ENCODE measurements around the gene VILL. TPM values are rescaled to one million over a fixed set of nuclear protein-coding genes. Genes with fewer than 3 reads are reported as not detected.

The VILL gene
- total and polyA plus RNA-seq, 10 of the 15 experiments (the other 5 are each of a cell fraction or from before 2014, with no cell fraction given), result 0.15 to 5.4 (median 2.1) TPM; not detected in 1

DNA sequence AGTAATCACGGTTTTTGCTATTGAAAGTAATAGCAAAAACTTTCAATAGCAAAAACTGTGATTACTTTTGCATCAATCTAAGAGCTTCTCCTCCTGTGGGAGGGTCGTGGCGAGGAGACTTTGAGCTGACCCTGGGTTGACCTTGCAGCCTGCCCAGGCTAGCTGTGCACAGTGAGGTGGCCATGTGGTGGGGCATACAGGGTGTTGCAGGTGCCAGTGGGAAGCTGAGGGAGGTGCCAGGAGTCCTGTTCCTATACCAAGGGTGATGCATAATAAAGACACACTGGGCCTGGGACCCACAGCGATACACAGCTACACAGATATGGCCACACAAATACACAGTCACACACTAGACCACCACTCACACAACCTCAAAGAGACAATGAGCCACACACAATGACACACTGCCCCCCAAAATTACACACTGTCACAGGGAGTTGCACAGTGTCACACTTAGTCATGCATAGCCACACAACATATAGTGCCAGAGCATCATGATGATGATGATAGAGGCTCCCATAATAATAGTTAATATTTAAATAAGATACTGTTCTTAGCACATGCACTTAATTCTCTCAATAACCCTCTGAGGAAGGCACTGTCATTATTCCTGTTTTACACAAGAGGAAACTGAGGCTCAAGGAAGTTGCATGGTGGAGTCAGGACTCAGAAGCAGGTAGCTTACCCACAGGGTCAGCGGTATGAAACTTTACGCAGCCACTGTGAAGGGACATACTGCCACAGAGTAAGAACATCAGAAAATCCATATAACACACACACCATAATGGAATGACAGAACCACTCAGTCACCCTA is 32.5 kb downstream of the VILL start:
- Histone ChIP-seq H3K9me3 (replicated peaks; ENCODE audit: control insufficient read depth, insufficient read depth, low read length) (no peaks in the 10 kb centered on the region), H3K9ac (ENCODE audit: control insufficient read depth, insufficient read depth, low read length) (no peak overlapping the region), H2AFZ (ENCODE audit: control insufficient read depth, low read depth, low read length) (no peak overlapping the region), H3K79me2 (ENCODE audit: control insufficient read depth, insufficient read depth, low read length) (no peaks in the 10 kb centered on the region), H3K4me2 (ENCODE audit: control insufficient read depth, insufficient read depth) (peak overlapping the region; percentile 90; the same call in 1 of the 2 replicates), H3K36me3 (ENCODE audit: control insufficient read depth in 2 of 2, insufficient read depth in 2 of 2, low read length in 1 of 2) (no peaks in the 10 kb centered on the region), H3K27ac (ENCODE audit: control insufficient read depth, insufficient read depth) (no peak overlapping the region), H3K4me1 (ENCODE audit: control insufficient read depth, insufficient read depth, low read length) (no peaks in the 10 kb centered on the region; the same call in none of the 2 replicates), H3K4me3 (no peak overlapping the region), H4K20me1 (ENCODE audit: control insufficient read depth, insufficient read depth) (no peaks in the 10 kb centered on the region), H3K27me3 (replicated peaks in 1 of 2; ENCODE audit: control insufficient read depth in 2 of 2, insufficient read depth in 2 of 2, low read length in 1 of 2) (peaks cover 0 to under 1% of the 10 kb centered on the region in 2 experiments; a peak in 2 of 4 replicates)
- no TSS peak for BruUV-seq (replicated peaks)
- ChIA-PET SMC1A (ENCODE audit: uncharacterized antibody, unreplicated experiment) (interaction anchor here (0.6 to 0.7 kb wide), 2 partner anchors 49 to 56 kb away, joined by 3 read pairs; no protein-coding TSS in a partner anchor), CTCF (interaction anchor here (1.7 to 2.2 kb wide), 2 partner anchors 18 to 19 kb away, joined by 4 to 7 read pairs; no protein-coding TSS in a partner anchor), POLR2A (interaction anchor here (0.7 to 1.6 kb wide), 3 partner anchors 22 to 132 kb away, joined by 3 to 6 read pairs (median 3); no protein-coding TSS in a partner anchor), RAD21 (ENCODE audit: unreplicated experiment) (interaction anchor here (1.2 kb wide), 1 partner anchor 19 kb away, joined by 3 read pairs; no protein-coding TSS in a partner anchor)
- intact Hi-C loops (cut with micrococcal nuclease; ENCODE audit: unreplicated experiment) (no loop called here), in situ Hi-C loops (cut with MboI) (no loop called here)
- DNase-seq (ENCODE audit: low read depth, low spot score), result no peak
- ATAC-seq, result no peak
- peak; percentile 59 for FAIRE-seq
- WGBS (ENCODE audit: insufficient coverage, insufficient replicate concordance, low lambda C conversion rate, missing lambda C conversion rate), result 51% methylated on average over 6 of the region's 6 CpGs
- TF ChIP-seq STAT1 (conservative IDR thresholded peaks at IDR 0.05) (no peak), CBX3 (IDR thresholded peaks at IDR 0.05; ENCODE audit: borderline replicate concordance, low read depth) (no peak), ESRRA (IDR thresholded peaks at IDR 0.05; ENCODE audit: low read length) (no peak), PBX3 (IDR thresholded peaks at IDR 0.05; ENCODE audit: insufficient replicate concordance, low read depth, low read length) (peak; percentile 39), EGR1 (IDR thresholded peaks at IDR 0.05; ENCODE audit: borderline replicate concordance in 1 of 2, low read depth in 2 of 2, low read length in 2 of 2) (no peak), SKIL (IDR thresholded peaks at IDR 0.05; ENCODE audit: low read depth, poor library complexity, severe bottlenecking) (no peak), USF2 (IDR thresholded peaks at IDR 0.05; ENCODE audit: borderline replicate concordance, low read depth, low read length) (no peak), JUND (IDR thresholded peaks at IDR 0.05; ENCODE audit: low read depth, low read length) (no peak), DPF2 (IDR thresholded peaks at IDR 0.05) (no peak), MTA2 (IDR thresholded peaks at IDR 0.05; ENCODE audit: low read depth) (no peak), SMAD5 (IDR thresholded peaks at IDR 0.05; ENCODE audit: low read depth) (no peak), BMI1 (IDR thresholded peaks at IDR 0.05; ENCODE audit: borderline replicate concordance) (no peak), YBX1 (IDR thresholded peaks at IDR 0.05) (no peak), SMAD1 (IDR thresholded peaks at IDR 0.05; ENCODE audit: low read depth, partially characterized antibody) (no peak)
- TF ChIP-seq, protein P1, sequence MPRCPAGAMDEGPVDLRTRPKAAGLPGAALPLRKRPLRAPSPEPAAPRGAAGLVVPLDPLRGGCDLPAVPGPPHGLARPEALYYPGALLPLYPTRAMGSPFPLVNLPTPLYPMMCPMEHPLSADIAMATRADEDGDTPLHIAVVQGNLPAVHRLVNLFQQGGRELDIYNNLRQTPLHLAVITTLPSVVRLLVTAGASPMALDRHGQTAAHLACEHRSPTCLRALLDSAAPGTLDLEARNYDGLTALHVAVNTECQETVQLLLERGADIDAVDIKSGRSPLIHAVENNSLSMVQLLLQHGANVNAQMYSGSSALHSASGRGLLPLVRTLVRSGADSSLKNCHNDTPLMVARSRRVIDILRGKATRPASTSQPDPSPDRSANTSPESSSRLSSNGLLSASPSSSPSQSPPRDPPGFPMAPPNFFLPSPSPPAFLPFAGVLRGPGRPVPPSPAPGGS (IDR thresholded peaks at IDR 0.05; ENCODE audit: borderline replicate concordance, insufficient read depth, low read depth, low read length, poor library complexity, severe bottlenecking), result peak; percentile 90
